Stimulated activated CD4-positive, alpha-beta T cell treated with anti-CD3 and anti-CD28 coated beads, Interleukin-2, amount 100 ng/mL, for 4 hours (primary cell): ENCODE data around the gene RAB11A.

Experiments used
- DNase-seq: peaks from one replicate; pipeline ENCODE4 v3.0.0-alpha.2; 2020; ENCODE audit warnings: low read depth

Gene RAB11A

GRCh38 chr15:65869126-65869953, at the start of gene RAB11A:
RAB11A (plus strand) TSS chr15:65869491; CDS start chr15:65869586, 95 bp downstream.
- DNase-seq, result peak; percentile 94

- no peak for DNase-seq
Observed at GRCh38 chr15:65819563-65819960, 49.7 kb upstream of the RAB11A start.

GRCh38 chr15:65821070-65821469, 48.2 kb upstream of the RAB11A start:
- no peak for DNase-seq

GRCh38 chr15:65822316-65822715, 47.0 kb upstream of the RAB11A start:
- no peak for DNase-seq

- DNase-seq, result no peak
Observed at GRCh38 chr15:65824031-65824743, 45.1 kb upstream of the RAB11A start.

GRCh38 chr15:65824941-65825544, 44.2 kb upstream of the RAB11A start:
- no peak for DNase-seq

GRCh38 chr15:65827065-65827464, 42.2 kb upstream of the RAB11A start:
- no peak for DNase-seq

- no peak for DNase-seq
Observed at GRCh38 chr15:65828585-65828984, 40.7 kb upstream of the RAB11A start.

GRCh38 chr15:65829130-65829764, 40.0 kb upstream of the RAB11A start:
- DNase-seq, result no peak

GRCh38 chr15:65832549-65833364, 36.5 kb upstream of the RAB11A start:
- DNase-seq, result no peak

GRCh38 chr15:65833501-65834205, 35.6 kb upstream of the RAB11A start:
- DNase-seq, result no peak

GRCh38 chr15:65834603-65835282, 34.5 kb upstream of the RAB11A start:
- no peak for DNase-seq

GRCh38 chr15:65835447-65835846, 33.8 kb upstream of the RAB11A start:
- DNase-seq, result no peak

- no peak for DNase-seq
Observed at GRCh38 chr15:65836665-65837064, 32.6 kb upstream of the RAB11A start.

- DNase-seq, result no peak
Observed at GRCh38 chr15:65837301-65838294, 31.7 kb upstream of the RAB11A start.

GRCh38 chr15:65839354-65839901, 29.9 kb upstream of the RAB11A start:
- no peak for DNase-seq

- no peak for DNase-seq
Observed at GRCh38 chr15:65839985-65840384, 29.3 kb upstream of the RAB11A start.

GRCh38 chr15:65841121-65841930, 28.0 kb upstream of the RAB11A start:
- no peak for DNase-seq
